Medulla oblongata (tissue), 1 donor: Measurements from ENCODE around the gene IFNG-AS1.
A peak's percentile ranks its signal among the peaks of the same experiment; 100 is the strongest.

Experiments used
- DNase-seq: peaks from one replicate; pipeline ENCODE4 v3.0.0-alpha.2; 2015; ENCODE audit errors: extremely low spot score

The IFNG-AS1 gene

DNA sequence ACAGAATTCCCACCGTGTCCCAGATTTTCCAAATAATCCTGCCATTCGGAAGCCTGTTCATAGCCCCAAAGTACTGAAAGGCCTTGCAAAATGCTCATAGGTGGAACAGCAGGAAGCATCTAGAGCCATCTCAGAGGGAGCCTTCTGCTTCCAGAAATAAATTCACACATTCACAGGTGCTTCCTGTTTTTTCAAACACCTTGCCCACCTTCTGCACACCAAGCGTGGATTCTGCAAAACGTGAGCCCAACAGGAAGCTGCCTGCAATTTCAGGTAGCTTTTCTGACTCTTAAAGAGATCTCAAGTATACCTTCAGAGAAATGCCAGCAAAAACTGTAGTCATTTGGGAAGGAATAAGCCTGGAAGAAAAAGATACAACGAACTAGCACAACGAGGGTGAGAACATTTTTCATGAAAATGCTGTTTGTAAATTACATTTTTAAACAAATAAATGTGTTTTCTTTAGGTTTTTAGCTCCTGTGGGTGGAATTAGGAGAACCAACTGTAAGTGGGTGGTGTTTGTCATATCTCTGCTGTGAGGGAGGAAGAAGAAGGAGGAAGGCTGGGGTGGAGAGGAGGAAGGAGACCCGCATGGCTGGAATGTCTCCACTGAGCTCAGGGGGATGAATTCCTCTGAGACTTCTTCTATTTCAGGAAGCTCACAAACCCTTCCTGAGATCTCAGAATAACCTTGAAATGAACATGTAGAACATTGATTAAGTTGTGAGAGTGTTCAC lies at the start of gene IFNG-AS1:
Gene IFNG-AS1 (plus strand): TSS at position 264 of the 737 bp plus-strand sequence.
- no peak for DNase-seq

DNA sequence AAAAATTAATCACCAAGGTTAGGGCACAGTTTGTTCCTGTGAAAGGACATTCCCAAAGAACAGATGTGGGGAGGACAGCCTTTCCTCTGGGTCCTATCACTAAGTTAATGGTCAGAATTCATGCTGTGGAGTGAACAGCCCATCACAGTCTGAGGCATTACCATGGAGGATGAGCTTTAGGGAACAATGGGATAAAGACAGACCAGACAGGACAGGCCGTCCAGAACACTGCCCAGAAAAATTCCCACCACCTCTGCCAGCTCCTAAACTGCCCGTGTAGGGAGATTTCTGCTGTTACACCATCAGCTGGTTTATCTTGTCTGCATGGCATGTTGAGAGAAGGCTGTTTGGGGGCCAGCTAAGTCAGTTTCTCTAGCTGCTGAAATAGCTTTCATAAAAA lies 49.6 kb upstream of the IFNG-AS1 start:
- DNase-seq = no peak

DNA sequence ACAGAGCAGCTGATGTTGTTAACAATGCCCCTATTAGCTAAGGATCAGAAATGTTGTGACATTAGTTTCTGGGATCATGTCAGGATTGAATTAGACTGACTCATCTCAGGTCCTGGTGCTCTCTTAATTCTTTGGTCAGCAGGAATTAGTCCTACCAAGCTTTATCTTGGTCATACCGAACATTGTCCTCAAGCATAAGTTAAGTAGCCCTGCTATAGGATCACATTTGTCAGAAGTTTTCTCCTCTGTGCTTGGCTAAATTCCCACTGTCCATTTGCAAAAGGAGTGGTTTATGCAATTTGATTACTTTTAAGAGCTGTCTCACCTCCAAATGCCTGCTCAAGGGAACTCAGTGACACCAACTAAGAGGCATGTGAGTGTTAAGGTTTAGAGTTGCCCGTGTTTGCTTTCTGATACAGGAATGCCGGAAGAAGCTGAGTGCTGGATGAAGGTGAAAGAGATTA lies 48.4 kb upstream of the IFNG-AS1 start:
- peak; percentile 37 for DNase-seq

DNA sequence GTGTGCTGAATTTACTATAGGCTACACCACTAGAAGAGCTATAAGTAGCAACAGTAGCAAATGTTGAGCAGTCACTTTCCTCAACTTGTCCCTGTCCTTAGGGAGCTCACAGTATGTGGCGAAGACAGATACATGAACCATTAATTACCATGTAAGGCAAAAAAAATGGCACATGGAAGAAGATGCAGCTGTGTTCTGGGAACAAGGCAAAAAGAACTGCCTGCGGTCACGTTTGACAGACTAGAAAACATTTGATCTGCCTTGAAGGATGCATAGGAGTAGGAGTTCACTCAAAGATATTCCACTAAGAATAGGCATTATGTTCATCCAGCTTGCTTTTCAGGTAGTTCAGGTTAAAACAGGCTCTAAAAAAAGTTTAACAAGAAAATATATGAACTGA lies 46.5 kb upstream of the IFNG-AS1 start:
- no peak for DNase-seq

DNA sequence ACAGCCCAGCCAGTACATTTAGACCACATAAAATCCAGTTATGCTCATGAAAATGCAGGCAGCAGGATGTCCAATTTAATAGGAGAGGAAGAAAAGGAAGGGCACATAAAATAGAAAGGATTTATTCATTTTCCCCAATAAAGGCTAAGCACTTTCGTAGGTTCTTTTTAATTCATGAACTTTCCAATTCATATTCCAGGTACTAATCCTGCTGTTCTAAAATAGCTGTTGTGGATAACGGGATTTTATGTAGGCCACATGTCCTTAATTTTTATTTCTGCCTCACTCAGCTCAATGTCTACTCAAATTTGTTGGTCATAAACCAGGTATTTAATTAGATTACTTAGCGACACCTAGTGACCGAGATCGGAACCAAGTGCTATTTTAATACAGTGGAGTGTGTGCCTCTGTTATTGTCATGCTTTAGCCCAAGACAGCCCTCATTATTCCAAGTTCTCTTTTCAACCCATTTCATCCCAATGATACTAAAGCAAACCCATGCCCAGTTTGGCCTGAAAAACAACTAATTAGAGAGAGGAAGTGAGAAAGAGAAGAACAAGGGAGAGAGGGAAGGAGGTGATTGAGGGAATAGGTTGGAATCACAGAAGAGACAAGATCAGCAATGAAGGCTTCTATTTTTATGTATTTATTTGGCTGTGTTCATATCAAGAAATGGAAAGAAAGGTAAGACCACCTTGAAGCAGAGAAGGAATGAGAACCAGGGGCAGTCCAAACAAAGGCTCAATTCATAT lies 45.9 kb upstream of the IFNG-AS1 start:
- DNase-seq = peak; percentile 92

DNA sequence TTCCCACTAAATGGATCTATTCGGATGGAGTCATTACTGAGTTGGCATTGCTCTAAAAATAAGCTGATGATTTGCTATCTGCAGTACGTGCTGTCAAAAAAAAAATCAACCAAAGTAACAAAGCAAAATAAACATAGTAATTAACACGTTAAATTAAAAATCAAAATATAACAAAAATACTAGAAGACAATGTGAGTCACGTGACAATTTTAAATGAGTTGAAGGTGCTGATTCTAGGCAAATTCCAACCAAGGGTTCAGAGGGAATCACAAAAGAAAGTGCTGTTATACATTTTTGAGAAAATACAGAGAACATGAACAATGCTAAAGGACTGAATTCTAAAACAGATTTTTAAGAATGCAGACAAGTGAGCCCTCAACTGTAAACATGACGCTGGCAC lies 45.2 kb upstream of the IFNG-AS1 start:
- no peak for DNase-seq

DNA sequence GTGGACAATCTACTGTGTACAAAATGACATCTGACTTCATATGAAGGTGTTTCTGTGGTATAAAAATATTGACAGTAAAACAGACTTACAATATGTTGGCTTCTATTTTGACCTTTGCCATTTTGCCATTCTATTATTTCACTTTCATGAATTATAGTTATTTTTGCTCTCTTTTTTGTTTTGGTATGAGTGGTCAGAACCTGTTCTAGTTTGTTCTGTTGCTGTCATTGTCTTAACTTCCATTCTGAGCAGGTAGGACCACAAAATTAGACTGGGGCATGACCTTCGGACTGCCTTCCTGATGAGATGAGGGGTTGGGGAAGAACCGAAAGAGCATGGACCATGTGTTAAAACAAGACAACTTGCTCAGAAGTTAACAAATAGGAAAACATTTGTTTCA lies 36.5 kb upstream of the IFNG-AS1 start:
- no peak for DNase-seq

DNA sequence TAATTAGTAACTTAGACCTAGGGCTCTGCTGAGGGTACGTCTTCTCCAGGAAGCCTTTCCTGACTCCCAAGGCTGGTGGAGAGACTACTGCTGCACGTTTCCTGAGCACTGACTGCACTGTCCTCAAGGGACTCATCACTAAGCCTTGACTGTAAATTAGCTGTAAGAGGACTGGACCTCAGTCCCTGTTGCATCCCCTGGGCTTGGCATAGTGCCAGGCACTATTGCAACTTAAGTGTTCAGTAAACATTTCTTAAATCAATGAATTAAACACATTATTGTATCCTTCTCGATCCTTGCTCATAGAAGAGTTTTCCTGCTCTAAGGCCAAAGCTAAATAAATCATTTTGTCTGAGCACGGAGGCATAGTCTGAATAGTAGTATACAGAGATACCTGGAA lies 31.9 kb upstream of the IFNG-AS1 start:
- DNase-seq = no peak

DNA sequence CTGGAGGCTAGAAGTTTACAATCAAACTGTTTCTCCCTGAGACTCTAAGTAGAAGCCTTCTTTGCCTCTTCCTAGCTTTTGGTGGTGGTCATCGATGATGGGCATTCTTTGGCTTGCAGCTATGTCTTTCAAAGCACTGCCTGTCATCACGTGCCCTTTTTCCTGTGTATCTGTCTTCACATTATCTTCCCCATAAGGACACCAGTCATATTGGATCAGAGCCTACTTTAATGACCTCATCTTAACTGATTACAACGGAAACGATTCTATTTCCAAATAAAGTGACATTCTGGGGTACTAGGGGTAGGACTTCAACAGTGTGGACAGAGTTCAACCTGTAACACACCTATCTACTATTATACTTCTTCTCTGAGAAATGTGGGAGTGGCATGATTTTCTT lies 31.1 kb upstream of the IFNG-AS1 start:
- no peak for DNase-seq

DNA sequence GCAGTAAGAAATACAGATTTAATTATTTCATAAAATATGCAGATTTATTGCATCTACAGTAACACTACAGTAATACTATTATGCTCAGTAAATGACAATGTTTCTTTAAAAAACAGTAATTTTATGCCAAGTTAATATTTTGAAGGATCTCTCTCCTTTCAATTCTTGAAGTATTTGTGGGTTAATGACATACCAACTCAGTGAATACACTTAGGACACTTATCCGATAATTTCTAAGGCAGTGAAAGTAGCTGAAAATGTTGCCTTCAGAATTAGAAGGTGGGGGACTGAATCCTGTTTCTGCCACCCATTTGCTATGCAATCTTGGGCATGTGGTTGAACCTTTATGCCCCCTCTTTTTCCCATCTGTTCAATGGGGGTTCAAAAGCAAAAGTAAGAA lies 24.8 kb upstream of the IFNG-AS1 start:
- no peak for DNase-seq

DNA sequence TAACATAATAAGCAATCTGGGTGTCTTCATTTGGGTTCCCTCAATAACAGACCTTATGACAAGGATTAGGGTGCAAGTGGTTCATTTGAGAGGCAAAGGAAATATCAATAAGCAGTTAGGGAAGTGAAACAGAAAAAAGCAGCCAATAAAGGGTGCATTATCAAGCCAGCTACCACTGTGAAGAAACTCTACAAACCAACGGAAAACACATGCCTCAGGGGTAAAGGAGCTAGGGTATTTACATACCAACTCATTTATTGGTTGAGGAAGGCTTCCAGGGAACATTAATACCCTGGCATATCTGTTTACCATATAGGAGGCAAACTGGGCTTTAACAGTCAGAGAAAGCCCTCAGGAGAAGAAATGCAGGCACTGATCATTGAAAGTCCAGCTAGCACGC lies 22.7 kb upstream of the IFNG-AS1 start:
- DNase-seq = no peak

DNA sequence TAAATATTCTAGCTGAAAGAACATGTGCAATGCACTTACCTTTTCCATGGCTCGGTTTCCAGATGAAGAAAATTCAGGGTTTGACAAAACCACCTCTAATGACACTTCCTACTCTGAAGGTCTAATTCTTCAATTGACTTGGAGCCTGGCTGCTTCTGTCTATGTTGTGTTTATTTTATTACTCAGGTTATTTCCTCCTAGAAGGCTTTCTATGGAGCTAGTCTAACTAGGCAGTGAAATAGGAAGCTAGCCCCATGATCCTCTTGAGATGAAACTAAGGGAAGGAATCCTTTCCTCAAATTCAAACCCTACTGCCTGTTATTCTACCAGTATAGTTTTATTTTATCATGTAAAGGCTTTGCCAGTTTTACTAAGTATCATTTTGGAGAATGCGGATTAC lies 20.9 kb upstream of the IFNG-AS1 start:
- no peak for DNase-seq

DNA sequence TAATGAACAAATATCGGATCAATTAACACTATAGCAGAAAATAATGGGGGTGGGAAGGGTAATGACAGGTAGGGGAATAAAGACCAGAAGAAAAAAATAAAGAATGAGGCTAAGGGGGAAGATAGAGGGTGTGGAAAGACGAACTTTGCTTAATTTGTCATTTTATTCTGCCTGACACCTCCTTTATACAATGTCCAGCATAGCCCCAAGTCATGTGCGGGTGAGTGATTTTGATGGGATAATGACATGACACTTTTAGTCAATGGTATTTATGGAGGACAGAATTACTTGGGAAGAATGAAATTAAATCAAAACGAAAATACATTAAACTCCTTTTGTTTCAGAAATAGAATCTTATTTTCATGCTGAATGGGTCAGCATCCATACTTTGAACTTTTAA lies 20.5 kb upstream of the IFNG-AS1 start:
- DNase-seq = no peak

DNA sequence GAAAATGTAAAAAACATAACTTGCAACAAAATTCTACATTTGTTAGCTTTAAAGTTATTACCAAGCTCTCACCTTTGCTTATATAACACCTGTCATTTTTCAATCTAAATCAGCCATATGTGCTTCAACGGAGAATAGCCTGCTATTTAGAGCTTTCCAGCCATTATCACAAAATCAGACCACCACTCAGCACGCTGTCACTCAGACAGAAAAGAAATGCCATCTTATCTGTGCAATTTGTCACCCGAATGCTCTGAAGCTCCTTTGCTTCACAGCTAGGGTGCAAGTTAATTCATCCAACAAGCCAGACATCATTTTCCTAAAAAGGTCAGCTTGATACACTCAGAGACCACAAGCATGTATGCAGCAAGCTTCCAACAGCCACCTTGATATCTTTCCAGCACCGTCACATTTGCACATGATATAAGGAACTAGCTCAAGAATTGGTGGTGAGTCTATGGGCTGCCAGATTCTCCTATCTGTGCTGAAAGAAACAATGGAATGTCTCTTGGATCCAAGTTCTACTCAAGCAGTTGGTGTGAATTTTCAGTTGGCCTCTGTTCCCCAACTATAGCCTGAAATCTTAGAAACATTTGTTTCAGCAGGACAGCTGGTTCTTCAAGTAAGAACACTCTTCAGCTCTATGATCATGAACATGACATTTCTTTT lies 20.0 kb upstream of the IFNG-AS1 start:
- DNase-seq = no peak

DNA sequence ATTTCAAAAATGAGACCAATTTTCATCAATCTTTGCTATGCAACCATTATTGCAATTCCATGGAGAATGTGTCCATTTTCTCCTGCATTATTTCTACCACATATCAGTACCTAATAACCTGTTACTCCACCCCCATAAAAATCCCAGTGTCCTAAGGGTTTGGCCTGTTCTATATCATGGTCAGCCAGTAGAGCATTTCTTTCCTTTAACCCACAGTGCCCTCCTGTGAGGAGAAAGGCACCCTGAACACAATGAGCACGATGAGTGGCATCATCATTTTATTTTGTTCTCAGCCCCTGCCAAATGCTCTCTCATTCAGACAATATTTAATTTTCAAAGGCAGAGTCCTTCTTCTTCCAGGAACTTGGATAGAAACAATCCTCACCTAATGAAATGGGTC lies 11.6 kb upstream of the IFNG-AS1 start:
- no peak for DNase-seq

DNA sequence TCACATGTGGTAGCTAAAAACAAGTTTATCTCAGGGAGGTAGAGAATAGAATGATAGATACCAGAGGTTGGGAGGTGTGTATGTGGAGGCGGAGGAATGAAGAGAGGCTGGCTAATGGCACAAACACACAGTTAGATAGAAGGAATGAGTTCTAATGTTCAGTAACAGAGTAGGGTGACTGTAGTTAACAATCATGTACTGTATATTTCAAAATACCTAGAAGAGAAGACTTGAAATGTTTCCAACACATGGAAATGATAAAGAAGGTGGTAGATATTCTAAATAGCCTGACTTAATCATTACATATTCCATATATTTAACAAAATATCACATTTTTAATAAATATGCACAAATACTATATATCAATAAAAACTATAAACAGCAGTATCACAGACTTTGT lies 8.9 kb upstream of the IFNG-AS1 start:
- DNase-seq = no peak

DNA sequence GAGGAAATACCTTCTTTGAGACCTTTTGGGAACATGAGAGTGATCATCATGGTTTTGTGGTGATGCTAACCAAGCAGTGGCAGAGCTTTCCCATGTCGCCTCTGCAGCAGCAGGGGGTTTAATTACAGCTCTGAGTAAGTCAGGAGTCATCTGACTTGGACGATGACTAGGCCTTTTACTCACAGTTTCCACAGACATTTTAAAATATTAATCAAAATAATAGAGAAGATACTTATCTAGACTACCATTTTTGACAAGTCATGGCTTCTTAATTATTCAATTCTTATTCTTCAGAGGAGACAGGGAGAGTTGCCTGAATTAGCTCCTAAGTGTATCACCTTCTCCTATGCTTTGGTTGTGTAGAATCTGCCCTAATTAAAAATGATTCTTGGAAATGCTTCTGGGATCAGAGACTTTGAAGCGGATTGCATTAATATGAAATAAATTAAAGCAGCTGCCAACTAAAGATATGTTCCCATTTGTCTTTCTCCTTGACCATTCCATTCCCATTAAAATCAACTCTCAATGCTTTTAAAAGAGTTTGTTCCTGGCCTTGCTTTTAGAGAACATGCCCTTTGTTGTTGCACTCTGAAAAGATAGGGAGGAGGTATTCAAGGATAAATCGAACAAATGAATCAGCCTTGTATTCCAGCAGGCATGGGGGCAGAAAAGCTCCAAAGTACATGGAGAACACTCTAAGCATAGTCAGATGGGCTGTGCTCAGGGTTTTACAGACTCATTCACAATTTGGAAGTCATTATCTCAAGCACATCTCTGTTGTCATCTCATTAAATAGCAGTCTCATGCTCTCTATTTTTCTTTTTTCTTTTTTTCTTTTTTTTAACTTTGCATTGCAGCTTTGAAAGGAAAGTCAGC lies 7.7 kb upstream of the IFNG-AS1 start:
- no peak for DNase-seq

DNA sequence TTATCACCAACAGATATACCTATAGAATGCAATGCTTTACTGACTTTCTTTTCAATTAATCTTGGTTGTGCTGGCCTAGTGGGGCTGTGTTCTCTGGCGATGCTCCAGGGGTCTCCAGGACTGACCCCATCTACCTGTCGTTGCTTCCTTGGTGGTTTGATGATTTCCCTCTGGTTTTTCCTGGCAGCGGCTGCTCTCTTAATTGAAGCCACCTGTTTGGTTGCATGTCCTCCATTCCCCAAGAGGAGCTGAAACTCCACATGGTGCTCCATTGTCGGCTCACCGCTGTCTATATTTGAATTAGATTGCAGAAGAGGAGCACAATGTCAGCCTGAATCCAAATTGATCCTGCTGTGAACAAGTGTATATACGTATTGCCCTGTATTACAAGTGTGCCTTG lies 7.1 kb upstream of the IFNG-AS1 start:
- no peak for DNase-seq

DNA sequence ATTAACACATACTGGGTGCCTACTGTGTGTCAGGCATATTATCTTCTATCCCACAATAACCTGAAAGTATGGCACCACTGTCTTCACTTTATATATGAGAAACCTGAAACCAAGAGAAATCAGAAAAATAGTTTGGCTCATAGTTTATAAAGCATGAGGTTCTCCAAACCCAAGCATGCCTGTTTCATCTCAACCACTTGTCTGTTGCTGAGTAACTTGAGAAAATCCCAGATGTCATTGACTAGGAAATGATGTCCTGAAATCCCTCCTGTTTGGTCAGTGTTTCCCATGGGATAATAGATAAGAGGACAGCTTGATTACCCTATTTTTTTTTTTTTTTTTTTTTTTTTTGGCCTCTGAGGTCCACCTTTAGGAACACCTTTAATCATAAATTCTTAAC lies 2.6 kb upstream of the IFNG-AS1 start:
- no peak for DNase-seq

DNA sequence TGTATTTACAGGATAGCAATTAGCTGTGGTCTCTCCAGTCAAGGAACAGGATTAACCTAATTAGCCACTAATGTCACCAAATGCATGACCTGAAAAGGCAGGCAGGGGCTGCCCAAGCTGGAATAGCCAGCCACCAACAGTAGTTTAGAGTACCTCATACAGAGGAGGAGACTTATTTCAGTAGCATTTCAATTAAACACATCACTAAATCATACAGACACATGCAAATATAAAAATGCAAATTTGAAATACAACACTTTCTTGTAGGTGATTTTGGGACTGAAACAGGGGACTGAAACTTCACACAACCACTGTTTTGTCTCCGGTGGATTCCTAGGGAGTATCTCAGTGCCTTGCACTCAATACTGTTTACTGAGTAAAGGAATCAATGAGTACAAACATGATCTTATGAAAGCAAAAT lies 636 bp upstream of the IFNG-AS1 start:
- no peak for DNase-seq

DNA sequence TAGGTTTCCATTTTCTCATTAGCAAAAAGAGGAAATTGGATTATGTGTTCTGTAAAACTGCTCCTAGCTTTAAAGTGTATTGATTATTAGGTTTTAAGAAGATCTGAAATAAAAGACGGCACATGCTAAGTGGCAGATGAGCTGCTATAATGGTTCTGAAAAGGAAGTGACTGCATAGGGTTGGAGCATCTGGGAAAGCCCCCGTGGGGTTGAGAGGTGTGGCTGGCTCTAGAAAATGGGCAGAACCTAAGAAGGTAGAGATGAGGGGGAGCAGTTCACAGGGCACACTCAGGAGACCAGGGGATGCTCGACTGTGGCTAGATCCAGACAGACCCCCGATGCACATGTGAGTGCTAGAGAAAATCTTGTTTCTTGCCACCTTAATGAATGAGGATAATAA lies 1.9 kb downstream of the IFNG-AS1 start:
- DNase-seq = no peak

DNA sequence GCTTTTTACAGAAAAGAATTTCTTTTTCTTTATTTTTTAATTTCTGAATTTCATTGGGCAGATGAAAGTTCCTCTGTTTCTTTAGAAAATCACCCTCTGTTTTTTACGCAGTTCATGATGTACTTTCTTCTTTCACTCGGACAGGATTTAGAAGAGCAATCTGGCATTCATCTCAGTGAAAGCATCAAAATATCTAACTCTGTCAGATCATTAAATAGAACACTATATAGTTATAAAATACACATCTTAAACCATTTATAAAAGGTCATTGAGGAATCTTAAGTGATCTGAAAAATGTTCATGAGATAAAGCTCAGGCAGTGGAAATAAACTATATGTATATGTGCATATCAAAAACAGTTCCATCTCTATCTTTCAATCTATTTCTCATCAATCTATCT lies 3.9 kb downstream of the IFNG-AS1 start:
- no peak for DNase-seq
